HG03045 (cell line): ENCODE results near the gene OSBPL10.

Experiments used
- ATAC-seq: cut with Tn5 transposase; IDR thresholded peaks from one replicate; pipeline ENCODE4 v1.9.1; 2021; ENCODE audit warnings: mild to moderate bottlenecking, moderate library complexity; ENCODE audit not compliant: unreplicated experiment

The OSBPL10 gene

DNA sequence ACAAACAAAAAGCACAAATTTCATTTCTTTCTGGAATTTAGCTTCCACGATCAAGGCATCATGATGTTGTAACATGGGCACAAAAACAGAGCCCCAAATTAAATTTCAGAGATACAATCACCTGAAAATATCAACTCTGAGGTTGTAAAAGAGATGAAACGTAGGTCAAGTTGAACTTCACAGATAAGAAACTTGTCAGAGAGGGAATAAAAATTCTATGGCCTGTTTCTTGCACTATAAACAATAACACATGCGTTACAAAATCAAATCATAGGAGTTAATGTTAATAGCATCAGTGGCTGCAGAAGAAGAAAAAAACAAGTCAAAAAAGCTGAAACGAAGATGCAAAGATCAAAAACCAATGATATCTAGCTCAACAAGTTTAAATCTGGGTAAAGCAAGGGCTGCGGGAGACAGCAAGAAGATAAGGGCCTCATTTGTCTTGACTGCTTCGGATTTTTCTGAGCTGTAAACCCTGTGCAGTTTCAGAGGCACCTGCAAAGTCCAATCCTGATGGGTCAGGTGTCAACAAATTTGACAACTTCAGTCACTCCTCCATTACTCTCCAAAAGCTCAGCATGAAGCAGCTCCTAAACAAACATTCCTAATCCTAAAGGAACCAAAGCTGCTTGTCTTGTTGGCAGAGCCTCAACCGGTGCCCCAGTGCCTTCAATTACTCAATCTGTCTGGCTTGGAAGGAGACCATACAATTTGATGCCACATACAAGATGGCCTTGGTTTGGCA, 228.6 kb downstream of the OSBPL10 start:
- ATAC-seq: no peak

DNA sequence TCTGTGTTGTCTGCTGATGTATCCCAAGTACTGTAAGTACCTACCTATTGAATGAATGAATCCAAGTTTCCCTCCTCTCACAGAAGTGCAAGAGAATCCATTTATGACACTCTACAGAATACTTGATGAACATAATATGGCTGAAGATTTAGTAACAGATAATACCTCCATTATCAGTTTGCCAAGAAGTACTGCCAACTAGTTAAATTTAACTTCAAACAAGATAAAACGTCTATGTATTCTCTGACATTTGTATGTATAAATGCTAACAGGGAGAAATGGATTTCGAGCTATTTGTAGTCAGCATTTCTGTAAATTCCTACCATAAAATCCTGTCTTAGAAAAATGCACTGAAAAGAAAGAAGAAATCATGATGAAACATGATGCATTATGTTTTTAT, 230.7 kb downstream of the OSBPL10 start:
- ATAC-seq: no peak

DNA sequence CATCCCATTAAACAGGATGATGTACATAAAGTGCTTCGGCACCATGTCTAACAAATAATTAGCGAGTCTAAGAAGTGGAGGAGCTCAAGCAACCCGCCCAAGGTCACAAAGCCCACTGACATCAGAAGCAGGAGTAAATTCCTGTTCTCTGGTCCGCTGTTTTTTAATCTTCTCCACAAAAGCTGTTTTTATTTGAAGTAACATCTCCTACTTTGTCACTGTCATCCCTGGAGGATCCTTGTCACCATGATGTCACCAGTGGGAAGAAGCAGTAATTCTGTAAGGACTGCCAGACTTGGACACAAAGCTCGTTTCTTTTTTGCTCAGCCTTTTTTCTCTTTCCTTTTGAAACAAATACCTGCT, 232.1 kb downstream of the OSBPL10 start:
- no peak for ATAC-seq

DNA sequence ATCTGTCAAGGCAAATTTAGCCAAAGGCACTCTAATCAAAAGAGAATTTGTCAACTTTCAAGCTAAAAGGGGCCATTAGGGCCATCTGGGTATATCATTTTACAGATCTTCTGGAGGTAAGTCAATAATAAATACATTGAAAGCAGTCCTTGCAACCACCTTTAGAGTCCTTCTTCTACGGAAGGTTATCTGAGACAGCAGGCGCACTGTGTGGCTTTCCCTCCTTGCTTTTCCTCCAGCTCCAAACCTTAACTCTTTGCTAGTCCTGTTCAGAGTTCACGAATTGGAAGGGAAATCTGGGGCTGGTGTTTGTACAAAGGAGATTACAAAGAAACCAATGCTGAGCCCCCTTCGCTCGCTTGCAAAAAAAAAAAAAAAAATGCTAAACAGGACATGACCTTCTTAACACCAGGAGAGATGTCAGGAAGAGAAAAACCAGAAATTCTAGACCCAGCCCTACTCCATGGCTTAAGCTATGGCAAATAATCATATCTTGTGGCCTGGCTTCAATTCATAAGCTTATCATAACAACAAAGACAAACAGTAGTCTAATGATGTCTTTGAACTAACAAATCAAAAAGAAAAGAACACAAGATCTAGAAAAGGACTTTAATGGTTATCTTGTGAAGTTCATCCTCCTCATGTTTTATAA, 232.7 kb downstream of the OSBPL10 start:
- ATAC-seq: no peak

DNA sequence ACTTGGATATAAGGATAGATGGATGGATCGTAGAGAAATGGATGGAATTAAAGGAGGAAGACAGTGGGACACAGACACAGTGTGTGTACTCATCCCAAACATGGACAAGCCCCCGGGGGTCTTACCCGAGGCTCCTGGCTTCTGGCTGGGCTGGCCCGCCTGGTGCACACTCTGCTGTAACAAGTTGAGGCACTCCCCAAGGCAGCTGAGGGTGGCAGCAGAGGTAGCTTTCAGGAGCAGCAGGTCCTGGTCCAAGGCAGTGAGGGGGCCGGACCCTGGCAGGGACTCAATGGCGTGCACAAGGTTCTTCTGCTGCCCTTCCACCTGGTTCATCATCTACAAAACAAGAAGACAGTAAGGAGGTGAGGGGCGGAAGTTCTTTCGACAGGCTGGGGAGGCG, 233.3 kb downstream of the OSBPL10 start:
- no peak for ATAC-seq

DNA sequence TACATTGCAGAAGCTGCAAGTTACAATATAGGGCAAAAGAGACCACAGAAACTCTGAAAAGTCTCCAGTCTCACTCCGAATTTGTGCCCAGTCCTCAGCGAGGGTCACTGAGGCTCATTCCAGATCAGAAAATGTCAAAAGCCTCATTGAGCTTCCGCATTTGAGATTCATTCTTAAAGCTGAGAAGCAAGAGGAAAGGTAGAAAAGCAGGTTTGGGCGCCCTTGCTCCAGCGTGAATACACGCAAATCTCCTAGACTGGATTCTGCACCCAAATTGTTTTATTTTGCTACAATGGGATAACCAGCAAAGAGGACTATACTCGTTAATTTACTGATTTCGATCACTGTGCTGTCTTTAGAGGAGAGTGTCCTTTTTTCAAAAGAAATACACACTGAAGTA, 236.1 kb downstream of the OSBPL10 start:
- no peak for ATAC-seq

DNA sequence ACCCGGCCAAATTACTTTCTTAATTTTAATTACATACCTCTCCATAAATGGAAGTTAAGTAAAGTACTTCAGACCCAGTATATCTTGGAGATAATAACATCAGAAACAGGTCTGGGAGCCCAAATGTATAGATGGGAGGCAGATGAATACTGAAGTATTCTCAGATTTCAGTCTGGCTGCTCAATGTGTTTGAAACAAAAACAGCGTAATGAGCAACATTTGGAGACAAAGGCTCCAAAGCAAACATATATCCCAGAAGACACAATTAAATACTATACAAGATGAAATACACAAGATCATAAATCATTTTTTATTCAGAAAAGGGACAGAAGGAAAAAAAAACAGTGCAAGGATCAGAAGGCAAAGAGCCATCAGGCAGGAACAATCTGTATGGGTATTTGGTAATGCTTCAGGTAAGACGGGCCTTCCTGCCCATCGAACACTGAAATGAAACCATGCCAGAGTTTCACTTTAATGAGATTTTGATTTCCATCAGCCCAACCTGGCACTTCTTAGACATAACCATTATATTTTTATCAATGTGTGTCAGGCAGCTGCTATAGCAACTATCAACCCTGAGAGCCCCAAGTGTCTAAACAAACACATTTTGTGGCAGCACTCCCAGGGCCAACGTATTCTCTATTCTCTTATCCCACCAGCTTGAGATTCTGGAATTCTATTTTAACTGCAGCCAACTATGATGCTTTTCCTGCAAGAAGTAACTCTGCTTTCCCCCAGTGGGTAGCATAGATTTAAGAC, 237.6 kb downstream of the OSBPL10 start:
- no peak for ATAC-seq

DNA sequence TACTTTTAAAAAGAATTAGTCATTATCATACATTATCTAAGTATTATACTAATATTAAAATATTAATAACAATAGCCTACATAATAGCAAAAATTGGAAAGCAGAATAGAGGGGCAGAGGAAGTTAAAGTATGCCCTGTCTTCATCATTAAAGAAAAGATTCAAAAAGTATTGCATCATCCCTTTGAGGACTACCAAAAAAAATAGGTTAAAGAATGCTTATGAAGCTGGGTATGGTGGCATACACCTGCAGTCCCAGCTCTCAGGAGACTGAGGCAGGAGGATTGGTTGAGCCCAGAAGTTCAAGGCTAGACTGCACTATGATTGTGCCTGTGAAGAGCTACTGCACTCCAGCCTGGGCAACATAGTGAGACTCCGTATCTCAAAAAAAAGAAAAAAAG, 240.7 kb downstream of the OSBPL10 start:
- no peak for ATAC-seq

DNA sequence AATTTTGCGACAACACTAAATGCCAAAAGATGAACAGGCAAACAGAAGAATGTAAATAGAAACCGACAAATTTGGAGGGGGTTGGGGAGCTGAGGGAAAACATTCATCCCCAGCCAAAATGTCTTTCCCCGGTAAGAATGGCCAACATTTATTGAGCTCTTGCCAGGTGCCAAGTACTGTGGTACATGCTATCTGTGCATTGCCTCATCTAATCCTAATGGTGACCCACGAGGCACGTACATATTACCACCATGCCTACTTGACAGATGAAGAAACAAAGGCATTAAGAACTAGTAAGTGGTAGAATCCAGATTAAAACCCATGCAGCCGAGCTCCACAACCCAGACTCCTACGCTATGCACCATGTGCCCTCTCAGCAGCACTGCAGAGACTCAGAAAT, 242.7 kb downstream of the OSBPL10 start:
- no peak for ATAC-seq

DNA sequence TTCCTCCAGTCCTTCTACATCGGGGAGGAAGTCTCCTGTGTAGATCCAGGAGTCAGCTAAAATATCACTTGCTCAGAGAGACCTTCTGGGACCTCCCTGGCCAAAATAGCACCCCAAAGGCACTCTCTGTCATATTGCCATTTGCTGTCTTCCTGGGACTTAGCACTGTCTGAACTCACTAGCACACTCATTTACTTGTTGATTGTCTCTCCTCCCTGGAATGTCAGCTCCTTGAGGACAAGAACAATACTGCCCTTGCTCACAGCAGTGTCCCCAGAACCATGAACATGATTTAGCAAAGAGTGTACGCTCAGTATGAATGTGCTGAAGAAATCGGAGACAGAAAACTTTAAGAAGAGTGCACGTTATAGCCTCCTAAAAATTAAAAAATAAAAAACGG, 245.4 kb downstream of the OSBPL10 start:
- ATAC-seq: no peak

DNA sequence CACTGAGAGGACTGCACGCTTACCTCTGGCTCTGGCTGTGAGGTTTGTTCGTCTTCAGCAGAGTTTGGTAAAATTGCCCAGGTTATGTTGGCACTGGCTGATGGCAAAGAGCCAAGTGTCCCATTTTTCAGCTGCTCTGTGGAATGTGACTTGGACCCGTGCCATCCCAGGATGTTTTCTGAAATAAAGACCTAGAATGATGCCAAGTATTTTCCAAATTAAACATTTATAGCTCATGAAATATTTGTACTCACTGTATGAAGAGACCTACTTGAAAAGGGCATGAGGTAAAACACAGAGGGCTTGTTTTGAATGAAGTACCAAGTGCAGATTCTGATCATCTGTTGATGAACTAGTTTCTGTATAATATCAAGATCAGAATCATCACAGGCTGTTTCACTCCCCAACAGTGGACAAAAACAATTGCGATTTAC, 247.8 kb downstream of the OSBPL10 start:
- no peak for ATAC-seq

DNA sequence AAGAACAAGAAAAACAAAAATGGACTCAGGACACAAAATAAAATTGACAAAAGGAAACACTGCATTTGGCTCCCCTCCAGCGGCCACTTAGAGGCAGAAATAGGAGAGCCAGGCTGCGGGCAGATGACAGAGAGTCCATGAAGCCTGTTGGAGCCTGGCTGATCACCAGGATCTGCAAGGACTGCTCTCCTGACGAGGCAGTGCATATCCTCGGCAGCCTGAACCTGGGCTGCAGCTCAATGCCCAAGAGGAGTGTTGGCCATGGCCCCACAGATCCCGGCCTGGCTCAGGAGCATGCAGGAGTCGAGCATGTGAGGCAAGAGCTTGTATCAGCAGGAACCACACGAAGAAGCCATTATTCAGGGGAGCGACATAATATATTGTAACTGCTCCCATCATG, 248.5 kb downstream of the OSBPL10 start:
- no peak for ATAC-seq

DNA sequence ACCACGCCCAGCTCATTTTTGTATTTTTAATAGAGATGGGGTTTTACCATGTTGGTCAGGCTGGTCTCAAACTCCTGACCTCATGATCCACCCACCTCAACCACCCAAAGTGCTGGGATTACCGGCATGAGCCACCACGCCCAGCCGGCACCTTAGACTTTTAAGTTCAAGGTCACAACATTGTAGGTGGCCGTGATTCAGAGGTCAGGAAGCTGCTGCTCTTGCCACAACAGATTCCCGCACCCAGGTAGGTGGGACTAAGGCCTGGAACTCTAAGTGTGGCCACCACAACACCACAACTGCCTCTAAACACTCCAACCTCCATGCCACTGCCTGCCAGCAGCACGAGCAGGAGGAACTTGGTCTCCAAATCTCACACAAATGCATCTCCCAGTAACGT, 251.5 kb downstream of the OSBPL10 start:
- no peak for ATAC-seq

DNA sequence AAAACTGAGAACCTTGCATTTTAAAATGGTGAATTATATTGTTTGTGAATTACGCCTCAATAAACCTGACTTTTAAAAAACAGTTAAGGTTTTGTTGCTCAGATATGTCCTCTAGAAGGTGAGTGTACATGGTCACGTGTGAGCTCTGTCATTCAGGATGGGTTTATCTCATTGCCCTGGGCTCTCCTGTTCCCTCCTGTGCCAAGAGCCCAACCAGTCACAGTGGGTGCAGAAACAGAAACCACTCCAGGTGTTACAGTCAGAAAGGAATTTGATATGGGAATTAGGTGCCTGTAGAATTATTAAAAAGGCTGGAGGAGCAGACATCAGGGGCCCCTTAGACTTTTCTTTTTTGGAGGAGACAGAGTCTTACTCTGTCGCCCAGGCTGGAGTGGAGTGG, 252.0 kb downstream of the OSBPL10 start:
- ATAC-seq: no peak

DNA sequence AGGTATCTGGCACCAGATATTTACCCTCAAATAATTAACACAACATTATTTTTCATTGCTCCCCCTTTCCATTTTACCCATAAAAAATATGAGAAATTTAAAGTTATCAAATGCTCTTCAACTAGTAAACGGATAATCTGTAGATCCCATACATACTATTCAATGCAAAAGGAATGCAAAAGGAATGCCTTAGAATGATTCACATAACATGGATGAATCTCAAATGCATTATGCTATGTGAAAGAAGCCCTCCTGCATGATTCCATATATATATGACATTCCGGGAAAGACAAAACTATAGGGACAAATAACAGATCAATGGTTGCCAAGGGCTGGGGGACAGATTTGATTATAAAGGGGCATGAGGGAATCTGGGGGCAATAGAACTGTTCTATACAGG, 252.7 kb downstream of the OSBPL10 start:
- ATAC-seq: no peak

DNA sequence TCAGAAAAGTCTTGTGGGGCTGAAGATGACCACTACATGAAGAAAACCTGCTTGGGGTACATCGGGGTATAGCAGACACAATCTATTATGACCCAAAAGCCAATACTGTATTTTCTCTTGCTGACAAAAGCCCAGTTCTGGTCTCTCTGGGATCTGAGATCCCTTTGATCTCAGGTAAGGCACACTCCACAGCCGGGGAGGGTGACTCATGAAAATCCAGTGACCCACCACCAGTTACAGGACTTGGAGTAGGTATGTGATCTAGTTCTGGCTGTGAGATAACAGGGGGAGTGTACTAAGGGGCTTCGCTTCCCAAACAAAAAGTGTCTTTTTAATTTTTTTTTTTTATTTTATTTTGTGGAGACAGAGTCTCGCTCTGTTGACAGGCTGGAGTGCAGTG, 255.1 kb downstream of the OSBPL10 start:
- ATAC-seq: no peak

DNA sequence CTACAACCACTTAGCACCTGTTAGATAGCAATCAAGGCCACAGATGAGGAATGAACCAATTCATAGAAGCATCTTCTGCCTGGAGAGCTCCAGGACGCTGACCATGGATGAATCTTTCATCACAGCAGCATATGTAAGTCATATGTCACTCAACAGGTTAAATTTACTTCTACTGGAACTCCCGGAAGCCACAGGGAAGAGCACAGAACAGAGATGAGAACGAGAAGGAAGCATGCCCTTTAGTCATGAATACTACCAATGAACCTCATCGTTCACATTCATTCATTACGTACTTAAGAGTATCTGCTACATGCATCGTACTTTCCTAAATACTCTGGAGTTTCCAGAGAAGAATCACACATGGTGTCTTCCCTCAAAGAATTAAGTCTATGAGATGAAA, 255.5 kb downstream of the OSBPL10 start:
- no peak for ATAC-seq

DNA sequence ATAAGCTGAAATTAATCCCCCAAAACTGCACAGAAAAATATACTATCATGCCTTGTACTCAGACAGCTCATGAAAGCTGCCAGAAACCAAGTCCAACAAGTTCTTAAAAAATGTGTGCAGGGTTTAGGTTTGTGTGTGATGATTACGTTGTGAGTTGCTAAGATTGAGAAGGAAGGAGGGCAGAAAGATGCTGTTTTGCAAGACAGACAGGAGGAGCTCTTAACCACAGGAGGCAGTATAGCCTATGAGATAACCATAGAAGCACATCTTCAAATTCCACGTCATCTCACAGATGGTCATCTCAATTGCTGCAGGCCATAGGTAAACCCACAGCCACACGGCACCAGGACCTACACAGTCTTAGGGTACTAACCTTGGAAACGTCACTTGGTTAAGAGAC, 256.4 kb downstream of the OSBPL10 start:
- ATAC-seq: no peak

DNA sequence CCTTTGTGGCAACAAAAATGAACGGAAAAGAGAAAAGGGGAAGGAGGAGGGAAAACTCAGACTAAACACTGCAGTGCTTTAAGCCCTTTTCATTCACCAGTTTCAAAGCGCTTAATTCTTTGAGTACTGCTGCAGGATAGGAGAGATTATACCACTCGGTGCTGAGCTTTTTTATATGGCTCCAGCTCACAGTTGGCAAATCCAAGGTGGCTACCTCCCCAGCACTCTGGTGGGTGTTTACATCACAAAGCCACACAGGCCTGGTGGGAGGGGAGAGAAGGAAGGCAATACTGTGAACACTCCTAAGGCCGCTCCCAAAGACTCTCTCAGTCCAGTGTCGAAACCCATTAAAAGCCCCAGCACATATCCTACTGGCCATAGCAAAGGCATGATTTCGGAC, 256.9 kb downstream of the OSBPL10 start:
- no peak for ATAC-seq

DNA sequence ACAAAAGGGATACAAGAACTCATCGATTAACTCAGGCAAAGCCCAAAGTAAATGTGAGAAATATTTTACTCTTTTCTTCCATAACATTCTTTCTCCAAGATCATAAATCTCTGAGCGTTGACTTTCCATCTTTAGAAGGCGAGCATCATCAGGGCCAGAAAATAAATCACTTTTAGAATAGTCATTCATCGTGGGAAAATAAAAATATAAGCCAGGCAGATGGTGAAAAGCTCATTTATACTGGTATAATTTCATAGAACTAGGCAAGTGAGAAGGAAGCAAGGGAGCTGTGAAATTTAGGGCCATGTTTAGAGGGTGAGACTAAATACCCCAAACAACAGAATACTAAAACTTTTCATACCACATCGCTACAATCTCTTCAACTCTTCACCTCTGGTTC, 257.4 kb downstream of the OSBPL10 start:
- ATAC-seq: no peak

DNA sequence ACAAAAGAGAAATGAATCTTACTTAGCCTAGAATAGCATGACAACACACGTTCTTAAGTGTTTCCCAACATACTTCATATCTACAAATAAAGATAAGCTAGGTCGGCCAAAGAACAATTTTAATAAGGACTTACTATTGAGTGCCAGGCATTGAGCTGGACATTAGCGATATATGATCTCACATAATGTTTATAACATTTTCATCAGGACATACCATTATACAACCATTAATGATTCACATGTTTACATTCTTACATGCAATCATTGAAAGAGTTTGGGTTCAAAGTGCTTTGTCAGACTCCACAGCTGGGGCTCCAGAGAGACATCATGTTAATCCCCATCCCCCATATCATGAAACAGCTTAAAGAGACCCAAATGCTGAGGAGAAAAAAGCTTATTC, 259.4 kb downstream of the OSBPL10 start:
- ATAC-seq: no peak
